GM19372 (cell line): Measurements from ENCODE around the gene SUFU.
"Not testable (repeated sequence)": the region's sequence is repeated elsewhere in the genome, so short reads cannot be mapped to it uniquely, and the experiment has no call there.

Experiments
- ATAC-seq: cut with Tn5 transposase; IDR thresholded peaks from one replicate; pipeline ENCODE4 v1.9.1; 2021; ENCODE audit warnings: mild to moderate bottlenecking, low read depth, moderate library complexity; ENCODE audit not compliant: unreplicated experiment

Gene SUFU

GRCh38 chr10:102476466-102477141, 27.2 kb upstream of the SUFU start:
- no peak for ATAC-seq

DNA sequence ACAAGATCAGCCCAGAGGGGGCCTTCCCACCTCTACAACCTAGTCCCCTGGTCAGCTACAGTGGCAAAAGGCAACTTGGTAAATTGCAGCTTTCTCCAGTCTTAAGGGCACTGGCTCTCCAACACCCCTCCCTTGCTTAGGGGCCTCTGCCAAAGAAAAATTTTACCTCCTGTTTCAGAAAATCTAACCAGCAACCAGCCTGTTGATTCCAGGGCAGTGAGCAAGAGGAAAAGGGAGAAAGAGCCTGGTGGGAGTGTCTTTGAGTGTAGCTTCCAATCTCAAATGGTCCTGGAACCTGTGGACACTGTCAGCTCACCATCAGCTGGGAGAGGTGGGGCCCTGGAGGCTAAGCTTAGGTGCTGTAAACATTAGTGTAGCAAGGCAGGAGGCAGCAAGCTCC, 24.1 kb upstream of the SUFU start:
- no peak for ATAC-seq

DNA sequence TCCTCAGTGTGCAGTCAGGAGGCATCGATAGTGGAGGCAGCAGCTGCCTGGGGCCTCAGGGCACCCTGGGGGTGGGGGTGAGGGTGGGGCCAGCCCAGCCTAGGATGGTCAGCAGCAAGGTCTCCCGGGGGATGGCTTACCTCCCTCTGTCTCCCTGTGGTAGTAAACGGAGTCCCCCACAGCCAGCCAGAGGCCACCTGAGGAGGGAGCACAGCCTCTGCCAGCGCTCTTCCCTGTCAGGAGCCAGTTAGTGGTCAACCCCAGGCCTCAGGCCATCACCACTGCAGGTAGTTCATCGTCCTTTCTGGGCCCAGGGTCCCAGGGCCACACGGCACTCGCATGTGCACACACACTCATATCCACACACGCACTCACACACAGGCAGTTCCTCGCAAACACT, 23.4 kb upstream of the SUFU start:
- no peak for ATAC-seq

DNA sequence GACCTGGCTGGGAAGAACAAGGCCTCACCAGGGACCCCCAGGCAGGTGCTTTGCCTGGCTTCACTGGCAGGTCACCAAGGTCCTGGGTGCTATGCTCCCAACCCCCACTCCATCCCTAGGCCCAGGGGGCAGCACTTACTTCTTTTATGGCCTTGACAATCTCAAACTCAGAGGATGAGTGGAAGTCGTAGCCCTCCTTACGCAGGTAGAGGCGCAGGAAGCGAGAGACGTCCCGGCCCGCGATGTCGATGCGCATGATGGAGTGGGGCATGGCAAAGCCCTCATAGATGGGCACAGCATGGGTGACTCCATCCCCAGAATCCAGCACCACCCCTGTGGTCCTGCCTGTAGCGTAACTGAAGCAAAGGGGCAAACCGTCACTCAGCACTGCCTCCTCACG, 19.8 kb upstream of the SUFU start:
- ATAC-seq = no peak

- ATAC-seq = no peak
These were observed 18.5 kb upstream of the SUFU start for GRCh38 chr10:102485093-102485784.

- ATAC-seq = no peak
These were observed 12.6 kb upstream of the SUFU start for GRCh38 chr10:102491136-102491535.

GRCh38 chr10:102492344-102492939, 11.3 kb upstream of the SUFU start:
- no peak for ATAC-seq

GRCh38 chr10:102492983-102493382, 10.8 kb upstream of the SUFU start:
- no peak for ATAC-seq

DNA sequence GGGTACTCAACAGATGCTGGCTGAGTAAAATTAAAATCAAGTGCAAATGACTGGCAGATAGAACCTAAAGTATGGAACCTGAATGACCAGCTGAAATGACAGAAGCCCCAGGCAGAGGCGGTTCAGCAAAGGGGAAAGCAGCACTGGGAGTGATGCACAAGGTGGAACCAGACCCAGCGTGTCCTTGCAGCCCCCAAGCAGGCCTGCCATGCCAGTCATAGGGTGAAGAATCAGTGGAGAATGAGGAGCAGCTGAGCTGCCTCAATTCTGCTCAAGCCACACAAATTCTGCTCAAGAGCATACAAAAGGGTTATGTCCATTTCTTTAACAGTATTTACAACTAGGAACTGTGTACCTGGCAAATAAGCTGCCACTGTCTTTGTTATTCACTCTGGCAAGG, 10.0 kb upstream of the SUFU start:
- no peak for ATAC-seq

DNA sequence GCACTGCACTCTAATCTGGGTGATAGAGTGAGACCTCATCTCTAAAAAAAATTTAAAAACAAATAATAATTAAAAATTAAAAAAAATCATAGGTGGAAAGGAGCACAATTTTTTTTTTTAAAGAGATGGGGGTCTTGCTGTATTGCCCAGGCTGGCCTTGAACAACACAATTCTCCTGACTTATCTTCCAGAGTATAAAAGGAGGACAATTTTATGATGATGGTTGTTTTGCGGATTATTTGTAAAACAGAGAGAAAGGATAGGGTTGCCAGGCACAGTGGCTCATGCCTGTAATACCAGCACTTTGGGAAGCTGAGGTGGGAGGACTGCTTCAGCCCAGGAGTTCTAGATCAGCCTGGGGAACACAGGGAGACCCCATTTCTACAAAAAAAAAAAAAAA, 6.2 kb upstream of the SUFU start:
- ATAC-seq = no peak

- no peak for ATAC-seq
These were observed 4.4 kb upstream of the SUFU start for GRCh38 chr10:102499356-102499755.

- not testable (repeated sequence) for ATAC-seq
These were observed 3.1 kb upstream of the SUFU start for GRCh38 chr10:102500686-102501085.

DNA sequence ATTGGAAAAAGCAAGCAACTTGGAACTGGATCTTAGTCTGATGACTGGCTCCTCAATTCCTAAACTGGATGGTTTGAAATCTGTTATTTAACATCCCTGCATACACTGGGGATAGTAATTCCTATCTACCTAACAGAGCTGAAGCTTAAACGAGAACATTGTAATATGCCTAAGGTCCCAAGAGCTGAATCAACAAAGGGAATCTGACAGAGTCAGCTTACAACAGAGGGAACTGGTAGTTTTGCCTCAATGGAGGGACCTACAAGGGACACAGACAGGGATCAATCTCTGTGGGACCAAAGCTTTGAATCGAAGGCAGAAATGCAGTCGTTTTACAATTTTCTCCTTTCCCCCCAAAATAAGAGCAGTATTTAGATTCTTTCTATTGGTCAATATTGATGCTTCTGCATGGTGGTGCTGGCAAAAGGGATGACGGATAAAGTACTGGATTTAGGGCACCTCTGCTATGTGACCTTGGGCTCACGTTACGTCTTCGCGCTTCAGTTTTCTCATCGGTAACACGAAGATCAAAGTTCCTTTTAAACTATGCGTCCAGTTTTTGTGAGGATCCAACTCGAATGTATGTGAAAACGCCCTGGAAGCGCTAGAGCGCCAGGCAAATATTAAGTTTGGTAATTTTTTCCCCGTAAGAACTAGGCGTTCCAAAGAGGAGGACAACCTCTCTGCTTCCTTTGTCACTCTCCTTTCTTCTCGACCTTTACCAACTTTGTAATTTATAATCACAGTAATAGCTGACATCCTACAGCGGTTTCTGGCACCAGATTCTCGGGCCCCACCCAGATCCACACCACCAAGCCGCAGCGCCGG, 2.4 kb upstream of the SUFU start:
- no peak for ATAC-seq

GRCh38 chr10:102502029-102502336, 1.8 kb upstream of the SUFU start:
- ATAC-seq = peak; percentile 64

- peak; percentile 38 for ATAC-seq
These were observed 1.2 kb upstream of the SUFU start, which contains the start of gene ACTR1A for GRCh38 chr10:102502337-102503151. Gene ACTR1A (minus strand): TSS chr10:102502712. CDS start chr10:102502647, 65 bp downstream.

GRCh38 chr10:102504179-102504975, 605 bp downstream of the SUFU start:
- no peak for ATAC-seq

DNA sequence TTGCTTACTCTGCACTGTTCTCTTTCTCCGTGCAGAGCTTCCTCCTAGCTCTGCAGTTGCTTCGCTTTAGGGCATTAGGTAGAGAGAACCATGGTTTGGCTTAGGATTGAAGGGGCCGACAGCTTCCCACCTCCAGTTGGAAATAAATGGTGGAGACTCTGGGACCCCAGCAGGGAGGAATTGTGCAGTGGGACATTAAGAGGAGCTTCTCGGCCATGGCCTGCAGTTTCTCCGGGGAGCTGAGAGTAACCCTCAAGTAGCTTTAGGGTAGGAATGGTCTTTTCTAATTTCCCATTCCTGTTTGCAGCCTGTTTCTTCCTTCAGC, 1.2 kb downstream of the SUFU start:
- ATAC-seq = no peak

DNA sequence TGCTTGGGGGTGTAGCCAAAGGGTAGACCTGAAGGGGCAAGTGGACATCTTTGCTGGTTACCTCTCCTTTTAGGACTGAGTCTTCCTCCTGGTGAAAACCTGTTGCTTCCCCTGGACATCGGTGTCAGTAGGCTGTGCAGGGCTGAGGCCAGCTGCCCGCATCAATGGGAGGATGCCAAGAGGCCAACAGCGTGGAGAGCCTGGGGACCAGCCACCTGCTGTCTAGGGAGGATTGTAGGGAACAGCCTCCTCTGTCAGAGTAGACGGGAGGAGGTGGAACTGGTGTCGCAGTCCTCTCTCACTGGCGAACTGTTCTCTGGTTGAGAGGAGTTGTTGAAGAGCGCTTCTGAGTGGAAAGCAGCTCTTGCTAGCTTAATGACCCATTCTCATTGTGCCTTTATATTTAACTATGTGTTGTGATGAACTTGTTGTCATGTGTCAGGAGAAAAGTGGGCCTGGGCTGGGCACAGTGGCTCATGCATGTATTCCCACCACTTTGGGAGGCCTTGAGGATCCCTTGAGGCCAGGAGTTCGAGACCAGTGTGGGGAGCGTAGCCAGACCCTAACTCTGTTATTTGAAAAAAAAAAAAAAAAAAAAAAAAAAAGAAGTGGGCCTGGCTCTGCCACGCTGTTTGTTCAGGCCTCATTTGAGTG, 1.8 kb downstream of the SUFU start:
- ATAC-seq = no peak

GRCh38 chr10:102507521-102507920, 3.7 kb downstream of the SUFU start:
- ATAC-seq = no peak
